K562 (cell line): ENCODE results near the gene KCNJ2. TPM values are rescaled to one million over a fixed set of nuclear protein-coding genes. Genes with fewer than 3 reads are reported as not detected.

Experiments used
- ATAC-seq: fragments of 200-7000 bp; cut with Tn5 transposase; 3 replicates; pipeline ENCODE4 v1.9.1; 2020; ENCODE audit warnings: moderate library complexity
- BruUV-seq: library from RNA; stranded (reverse); fragments of 400-500 nt; replicated peaks from 2 replicates; lab custom pipeline; 2021; lab: Mats Ljungman, UMichigan
- CTCF ChIA-PET: fragments of 300-600 bp; formaldehyde crosslinking; extraction: SDS; loops from one replicate; lab custom pipeline; 2021; ENCODE audit warnings: low intra/inter-chr PET ratio; lab: Yijun Ruan, JAX
- POLR2A ChIA-PET: fragments of 300-600, 350-650 bp; sonication (Branson Sonifier 250); formaldehyde crosslinking; extraction: SDS; loops from one replicate; lab custom pipeline; 2021; ENCODE audit warnings: antibody characterized with exemption, inconsistent platforms; lab: Yijun Ruan, JAX
- DNase-seq, 4 experiments: peaks; one replicate each; pipeline versions ENCODE4 v3.0.0 to v3.0.0-alpha.2; 2011 to 2018; ENCODE audit warnings: low spot score in 3 of 4, mixed read lengths in 3 of 4; ENCODE audit errors: extremely low read depth in 1 of 4
- FAIRE-seq: peaks from 2 replicates; lab custom pipeline; 2011; peaks lifted over from hg19 to GRCh38; lab: Jason Lieb, UNC
- H2AFZ ChIP-seq: 2 replicates; pipeline ENCODE4 v1.6.0; 2011; ENCODE audit warnings: low read depth, low read length, control low read depth, inconsistent platforms
- H3K27ac ChIP-seq: fragments of 200-600 bp; 3 replicates; pipeline ENCODE4 v1.8.0; 2011; ENCODE audit warnings: low read depth, mild to moderate bottlenecking, control low read depth, inconsistent platforms, low read length, moderate library complexity, mixed read lengths; ENCODE audit errors: extremely low read depth
- H3K27me3 ChIP-seq, 2 experiments: fragments of 300-600 bp in 1 of 2; 2 replicates in 1 of 2; 3 replicates in 1 of 2; pipeline versions ENCODE4 v1.6.0 to v1.8.0; 2011; ENCODE audit warnings: inconsistent platforms in 2 of 2, low read length in 2 of 2, mild to moderate bottlenecking in 1 of 2, mixed read lengths in 1 of 2, moderate library complexity in 1 of 2; ENCODE audit not compliant: control insufficient read depth in 2 of 2, insufficient read depth in 2 of 2
- H3K36me3 ChIP-seq: fragments of 300-600 bp; 3 replicates; pipeline ENCODE4 v1.8.0; 2011; ENCODE audit warnings: mild to moderate bottlenecking, low read length, inconsistent platforms; ENCODE audit not compliant: control insufficient read depth, insufficient read depth
- H3K4me1 ChIP-seq, 2 experiments: fragments of 200-600 bp in 1 of 2; replicated peaks in 1 of 2; 2 replicates in 1 of 2; 3 replicates in 1 of 2; pipeline versions ENCODE4 v1.5.1 to v1.8.0; 2011; ENCODE audit warnings: inconsistent platforms in 2 of 2, low read length in 2 of 2, mild to moderate bottlenecking in 1 of 2, mixed read lengths in 1 of 2, moderate library complexity in 1 of 2; ENCODE audit not compliant: control insufficient read depth in 2 of 2, insufficient read depth in 2 of 2
- H3K4me2 ChIP-seq: 2 replicates; pipeline ENCODE4 v1.6.1; 2011; ENCODE audit warnings: low read length, control low read depth, inconsistent platforms, mixed read lengths; ENCODE audit not compliant: insufficient read depth
- H3K4me3 ChIP-seq: fragments of 200-600 bp; sonication (generic), shearing (Covaris generic); 2 replicates; pipeline ENCODE4 v1.5.1; 2016; ENCODE audit warnings: control low read depth, inconsistent platforms
- H3K79me2 ChIP-seq: fragments of 200-600 bp; 3 replicates; pipeline ENCODE4 v1.8.0; 2011; ENCODE audit warnings: low read length, inconsistent platforms; ENCODE audit not compliant: control insufficient read depth, insufficient read depth
- H3K9ac ChIP-seq, 2 experiments: 2 replicates each; pipeline versions ENCODE4 v1.6.0 to v1.6.1; 2011; ENCODE audit warnings: low read depth in 2 of 2, low read length in 2 of 2, control low read depth in 1 of 2, inconsistent platforms in 1 of 2, mild to moderate bottlenecking in 1 of 2, mixed read lengths in 1 of 2; ENCODE audit not compliant: insufficient read depth in 1 of 2
- H3K9me1 ChIP-seq: one replicate; pipeline ENCODE4 v1.6.0; 2011; ENCODE audit warnings: inconsistent platforms, mild to moderate bottlenecking, low read length, moderate library complexity; ENCODE audit not compliant: control insufficient read depth, insufficient read depth
- H3K9me3 ChIP-seq: replicated peaks from 2 replicates; pipeline ENCODE4 v1.5.1; 2011; ENCODE audit warnings: low read depth, low read length, inconsistent platforms; ENCODE audit not compliant: control insufficient read depth, insufficient read depth
- H4K20me1 ChIP-seq: replicated peaks from 2 replicates; pipeline ENCODE4 v1.6.1; 2011; ENCODE audit warnings: low read length, inconsistent platforms, mixed read lengths; ENCODE audit not compliant: control insufficient read depth, insufficient read depth
- KLF16 ChIP-seq: IDR thresholded peaks from 2 replicates; pipeline ENCODE4 v1.6.1; 2016; ENCODE audit warnings: antibody characterized with exemption
- LARP7 ChIP-seq: fragments of 450-650 bp; IDR thresholded peaks from 2 replicates; pipeline ENCODE4 v1.6.1; 2016
- MEIS2 ChIP-seq: fragments of 450-650 bp; IDR thresholded peaks from 2 replicates; pipeline ENCODE4 v1.6.1; 2014; ENCODE audit warnings: mild to moderate bottlenecking; ENCODE audit not compliant: partially characterized antibody
- MTA2 ChIP-seq: fragments of 450-650 bp; IDR thresholded peaks from 2 replicates; pipeline ENCODE4 v1.6.1; 2016; ENCODE audit warnings: low read depth
- REST ChIP-seq, 2 experiments: fragments of 450-650 bp; formaldehyde crosslinking in 1 of 2; IDR thresholded peaks; 2 replicates each; pipeline versions ENCODE4 v1.4.0 to v1.6.1; 2014 to 2020; ENCODE audit warnings: mild to moderate bottlenecking in 2 of 2, borderline replicate concordance in 1 of 2, low read depth in 1 of 2
- SAFB ChIP-seq: fragments of 200-400 bp; formaldehyde crosslinking; IDR thresholded peaks from 2 replicates; pipeline ENCODE4 v1.6.1; 2017; ENCODE audit warnings: low read depth, low read length, borderline replicate concordance
- SMAD4 ChIP-seq: fragments of 250-450 bp; sonication (Bioruptor Pico); conservative IDR thresholded peaks from 2 replicates; pipeline ENCODE4 v1.8.0; 2021; ENCODE audit warnings: inconsistent platforms, mild to moderate bottlenecking, moderate library complexity
- SMARCC2 ChIP-seq: fragments of 450-650 bp; IDR thresholded peaks from 2 replicates; pipeline ENCODE4 v1.6.1; 2017; ENCODE audit warnings: antibody characterized with exemption, moderate library complexity, mild to moderate bottlenecking, low read depth
- TAF9B ChIP-seq: fragments of 450-650 bp; IDR thresholded peaks from 2 replicates; pipeline ENCODE4 v1.6.1; 2018; ENCODE audit warnings: mild to moderate bottlenecking; ENCODE audit not compliant: partially characterized antibody
- ZNF79 ChIP-seq: fragments of 250-450 bp; sonication (Bioruptor Pico); IDR thresholded peaks from 2 replicates; pipeline ENCODE4 v1.4.0; 2020; ENCODE audit warnings: low read depth, mild to moderate bottlenecking, moderate library complexity
- WGBS: fragments of 100-300 bp; shearing (Covaris generic); methylation state at CpG from one replicate; pipeline ENCODE4 v1.1.6; 2016; ENCODE audit warnings: low coverage, mixed read lengths; ENCODE audit not compliant: insufficient coverage; ENCODE audit errors: missing lambda C conversion rate; 5-methylcytosine and 5-hydroxymethylcytosine counted together
- in situ Hi-C: fragments of 300-500 bp; cut with MboI; formaldehyde crosslinking; loops from 4 replicates; pipeline ENCODE4 v1.15.0; 2018; ENCODE audit warnings: inconsistent platforms, mixed read lengths
- intact Hi-C: fragments of 100-400 bp; cut with micrococcal nuclease; formaldehyde crosslinking; loops from 2 replicates; pipeline ENCODE4 v1.14.2; 2022
- polyA plus RNA-seq, 8 experiments: library from polyadenylated mRNA; depleted of rRNA in 4 of 8; stranded (reverse) in 5 of 8; unstranded in 3 of 8; fragments of >200 nt; fragmentation: Nextera tagmentation in 2 of 8; fragmentation: Illumina TruSeq in 1 of 8; extraction: Ambion mirVana in 2 of 8; extraction: Trizol in 1 of 8; gene quantifications; 2 replicates each; pipeline versions ENCODE4 v1.2.1 to v1.2.3, GENCODE V29; 2011 to 2014; ENCODE audit warnings: inconsistent platforms in 1 of 8, missing spikeins in 1 of 8
- total RNA-seq, 7 experiments: library from RNA; depleted of rRNA in 6 of 7; stranded (reverse); fragments of >200 nt in 6 of 7; fragmentation: Illumina TruSeq in 2 of 7; extraction: Trizol in 2 of 7; gene quantifications; 2 replicates each; pipeline versions ENCODE4 v1.2.1 to v1.2.3, GENCODE V29; 2011 to 2021; ENCODE audit warnings: low replicate concordance in 1 of 7

KCNJ2 gene
- total and polyA plus RNA-seq, 9 of the 15 experiments (the other 6 are each of a cell fraction or from before 2014, with no cell fraction given): not detected

GRCh38 chr17:70166615-70167014 lies 2.7 kb upstream of the KCNJ2 start (continued):
- TF ChIP-seq SAFB (no peak), SMAD4 (CRISPR knock-in tag) (no peak), LARP7 (no peak), MTA2 (no peak), KLF16 (no peak), TAF9B (no peak), MEIS2 (no peak), ZNF79 (no peak)

- peak overlapping the region in 1 of 2 experiments; percentile 19; a peak in 1 of 4 replicates for H3K9ac ChIP-seq
- H3K27ac ChIP-seq: no peak overlapping the region
- H3K9me1 ChIP-seq: no peaks in the 10 kb centered on the region
- H4K20me1 ChIP-seq: no peaks in the 10 kb centered on the region
- H2AFZ ChIP-seq: peak overlapping the region; percentile 71
- peak overlapping the region; percentile 34 for H3K4me3 ChIP-seq
- no peaks in the 10 kb centered on the region for H3K79me2 ChIP-seq
- H3K9me3 ChIP-seq: no peaks in the 10 kb centered on the region
- ChIA-PET POLR2A (interaction anchor here (0.6 to 1.3 kb wide), 5 partner anchors 8 to 660 kb away, joined by 3 to 4 read pairs (median 3); no protein-coding TSS in a partner anchor), CTCF (interaction anchor here (0.8 kb wide), 1 partner anchor 601 kb away, joined by 3 read pairs; no protein-coding TSS in a partner anchor)
- no peaks in the 10 kb centered on the region for H3K36me3 ChIP-seq
- DNase-seq: peak; percentile 19 to 63 (median 36)
- H3K4me2 ChIP-seq: peak overlapping the region; percentile 55
- intact Hi-C loops (loop anchor here (10.0 kb wide), 2 partner anchors 354 to 564 kb away; no protein-coding TSS in a partner anchor), in situ Hi-C loops (no loop called here)
- WGBS: 9% methylated on average over 42 of the region's 45 CpGs
- FAIRE-seq: peak; percentile 79
- H3K27me3 ChIP-seq: peaks cover 0 to 2% of the 10 kb centered on the region in 2 experiments; a peak in 2 of 5 replicates
- peaks cover 0 to 15% of the 10 kb centered on the region in 2 experiments; a peak in 3 of 5 replicates for H3K4me1 ChIP-seq
- peak; percentile 80 for ATAC-seq
- BruUV-seq: no TSS peak
- TF ChIP-seq SMARCC2 (no peak), REST (IDR thresholded peaks at IDR 0.05; ENCODE audit: borderline replicate concordance) (peak; percentile 16; the same call in 1 of the 2 replicates), REST (CRISPR knock-in tag; IDR thresholded peaks at IDR 0.05; ENCODE audit: low read depth) (no peak)
Observed at GRCh38 chr17:70168044-70168976, 1.0 kb upstream of the KCNJ2 start.
